KG1 (cell line): ENCODE measurements around the gene CARD14.
"Not testable (repeated sequence)": the region's sequence is repeated elsewhere in the genome, so short reads cannot be mapped to it uniquely, and the experiment has no call there.

Source experiments
- DNase-seq: peaks from one replicate; lab custom pipeline; 2025; lab: John Stamatoyannopoulos, UW

Gene CARD14

GRCh38 chr17:80151333-80151732 is 18.5 kb upstream of the CARD14 start:
- DNase-seq, result no peak

DNA sequence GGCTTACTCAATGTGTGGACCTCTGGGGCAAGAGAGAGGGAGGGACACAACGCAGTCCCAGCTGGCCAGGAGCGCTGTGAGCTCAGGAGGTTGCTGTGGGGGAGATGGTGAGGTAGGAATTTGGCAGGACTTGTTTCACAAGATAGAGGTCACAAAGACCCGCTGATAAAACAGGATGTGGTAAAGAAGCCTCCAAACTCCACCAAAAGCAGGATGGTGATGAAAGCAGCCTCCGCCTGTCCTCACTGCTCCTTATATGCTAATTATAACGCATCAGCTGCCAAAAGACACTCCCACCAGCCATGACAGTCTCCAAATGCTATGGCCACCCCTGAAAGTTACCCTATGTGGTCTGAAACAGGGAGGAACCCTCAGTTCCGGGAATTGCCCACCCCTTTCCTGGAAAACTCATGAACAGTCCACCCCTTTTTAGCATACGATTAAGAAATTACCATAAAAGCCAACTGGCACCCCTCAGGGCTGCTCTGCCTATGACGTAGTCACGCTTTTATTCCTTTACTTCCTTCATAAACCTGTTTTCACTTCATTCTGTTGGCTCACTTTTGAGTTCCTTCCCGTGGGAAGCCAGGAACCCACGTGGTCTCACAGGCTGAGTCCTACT is 17.6 kb upstream of the CARD14 start:
- DNase-seq, result no peak

- no peak for DNase-seq
These were observed 16.8 kb upstream of the CARD14 start for GRCh38 chr17:80153004-80153403.

DNA sequence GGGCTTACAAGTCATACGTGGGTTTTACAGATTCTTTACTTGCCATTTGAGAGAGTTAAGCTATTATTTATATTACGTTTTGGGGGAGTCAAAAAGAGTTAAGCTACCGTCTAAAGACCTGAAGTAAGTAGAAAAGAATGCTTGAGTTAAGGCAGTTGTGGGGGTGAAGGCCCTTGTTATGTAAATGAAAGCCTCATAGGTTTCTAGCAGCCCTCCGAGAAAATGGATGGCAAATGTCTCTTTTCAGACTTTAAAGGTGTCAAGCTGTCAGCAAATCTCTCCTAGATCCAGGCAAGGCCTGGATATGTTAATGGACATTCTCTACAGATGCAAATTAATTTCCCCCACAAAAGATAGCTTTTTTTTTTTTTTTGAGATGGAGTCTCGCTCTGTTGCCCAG is 15.7 kb upstream of the CARD14 start:
- DNase-seq, result no peak

DNA sequence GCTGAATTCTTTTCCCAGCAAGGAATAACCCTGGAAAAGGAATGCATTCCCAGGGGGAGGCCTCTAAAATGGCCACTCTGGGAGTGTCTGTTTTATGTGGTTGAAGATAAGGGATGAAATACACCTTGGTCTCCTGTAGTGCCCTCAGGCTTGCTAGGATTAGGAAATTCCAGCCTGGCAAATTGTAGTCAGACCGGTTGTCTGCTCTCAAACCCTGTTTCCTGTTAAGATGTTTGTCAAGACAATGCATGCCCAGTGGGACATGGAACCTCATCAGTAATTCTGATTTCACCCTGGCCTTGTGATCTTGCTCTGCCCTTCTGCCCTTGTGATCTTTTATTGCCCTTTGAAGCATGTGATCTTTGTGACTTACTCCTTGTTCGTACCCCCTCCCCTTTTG is 14.2 kb upstream of the CARD14 start:
- not testable (repeated sequence) for DNase-seq

DNA sequence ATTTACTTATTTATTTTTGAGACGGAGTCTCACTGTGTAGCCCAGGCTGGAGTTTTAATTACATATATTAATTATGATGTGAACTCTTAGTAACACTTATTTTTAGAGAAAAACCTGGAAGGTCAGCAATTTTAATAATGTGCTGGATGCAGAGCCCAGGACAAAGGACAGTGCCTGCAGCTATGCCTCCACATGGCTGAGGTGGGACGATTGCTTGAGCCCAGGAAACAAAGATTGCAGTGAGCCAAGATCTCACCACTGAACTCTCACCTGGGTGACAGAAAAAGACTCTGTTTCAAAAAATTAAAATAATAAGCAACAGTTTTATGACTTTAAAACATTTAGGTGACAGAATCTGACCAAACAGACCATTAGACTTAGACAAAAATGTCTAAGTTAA is 11.0 kb upstream of the CARD14 start:
- DNase-seq, result no peak

- DNase-seq, result no peak
These were observed 9.3 kb upstream of the CARD14 start for GRCh38 chr17:80160536-80160935.

- DNase-seq, result no peak
These were observed 6.5 kb upstream of the CARD14 start for GRCh38 chr17:80163336-80163735.

DNA sequence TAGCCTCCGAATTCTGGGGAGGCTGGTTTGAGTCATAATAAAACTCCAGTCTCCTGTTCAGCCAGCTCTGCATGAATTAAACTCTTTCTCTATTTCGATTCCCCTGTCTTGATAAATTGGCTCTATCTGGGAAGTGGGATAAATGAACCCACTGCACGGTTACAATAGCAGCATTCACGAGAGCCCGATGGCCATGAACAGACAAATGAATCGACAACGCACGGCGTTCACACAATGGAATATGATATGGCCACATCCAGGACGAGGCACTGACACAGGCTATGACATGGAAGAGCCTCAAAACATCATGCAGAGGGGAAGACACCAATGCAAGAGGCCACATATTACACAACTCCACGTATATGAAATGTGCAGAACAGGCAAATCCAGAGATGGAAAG is 5.6 kb upstream of the CARD14 start:
- no peak for DNase-seq

DNA sequence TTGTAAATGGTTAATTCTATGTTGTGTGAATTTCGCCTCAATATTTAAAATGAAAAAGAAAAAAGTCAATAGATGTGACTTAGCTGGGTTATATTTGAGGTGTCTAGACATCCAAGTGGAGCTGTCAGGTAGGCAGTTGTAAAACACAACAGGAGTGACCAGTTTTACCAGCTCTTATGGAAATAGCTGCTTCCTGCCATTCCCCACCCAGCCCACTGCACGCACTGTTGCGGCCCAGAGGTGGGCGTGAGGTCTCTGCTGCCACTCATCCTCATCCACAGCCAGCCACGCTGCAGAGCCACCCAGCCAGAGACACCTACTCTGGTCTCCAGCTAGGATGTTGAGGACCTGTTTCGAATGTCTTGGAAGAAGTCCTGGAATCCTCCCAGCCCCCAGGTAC is 3.4 kb upstream of the CARD14 start:
- DNase-seq, result no peak

DNA sequence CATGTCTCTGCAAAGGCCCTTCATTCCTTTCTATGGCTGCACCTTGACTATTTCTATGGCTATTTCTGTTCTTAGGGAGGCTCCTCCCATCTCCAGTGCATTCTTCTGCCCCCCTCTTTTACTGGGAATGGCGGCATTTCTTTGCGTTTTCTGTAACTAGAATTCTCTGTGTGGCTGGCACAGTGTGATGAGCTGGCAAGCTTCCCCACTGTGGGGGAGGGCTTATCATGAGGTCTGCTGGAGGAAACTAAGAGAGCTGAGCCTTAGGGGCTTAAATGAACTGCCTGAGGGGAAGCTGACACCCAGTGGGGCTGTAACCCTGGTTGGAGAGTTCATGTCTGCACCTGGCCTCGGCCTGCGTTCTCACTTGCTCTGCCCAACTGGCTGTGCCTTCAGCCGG is 1.5 kb upstream of the CARD14 start:
- no peak for DNase-seq

- no peak for DNase-seq
These were observed 723 bp upstream of the CARD14 start for GRCh38 chr17:80169107-80169506.

GRCh38 chr17:80171681-80172080 is 1.9 kb downstream of the CARD14 start:
- no peak for DNase-seq

DNA sequence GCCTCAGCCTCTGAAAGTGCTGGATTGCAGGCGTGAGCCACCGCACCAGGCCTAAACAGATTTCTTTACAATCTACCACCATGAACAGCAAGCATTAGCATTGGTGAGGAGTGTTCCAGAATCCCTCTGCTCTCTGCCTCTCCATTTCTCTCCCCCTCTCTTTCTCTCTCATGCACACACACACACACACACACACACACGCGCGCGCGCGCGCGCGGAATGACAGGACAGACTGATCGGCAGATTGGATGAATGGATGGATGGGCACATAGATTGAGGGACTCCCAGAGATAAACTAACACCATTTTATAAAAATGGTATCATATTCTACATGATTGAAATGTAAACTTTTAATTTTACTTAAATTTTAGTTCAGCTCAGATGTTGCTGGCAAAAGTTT is 3.3 kb downstream of the CARD14 start:
- no peak for DNase-seq

DNA sequence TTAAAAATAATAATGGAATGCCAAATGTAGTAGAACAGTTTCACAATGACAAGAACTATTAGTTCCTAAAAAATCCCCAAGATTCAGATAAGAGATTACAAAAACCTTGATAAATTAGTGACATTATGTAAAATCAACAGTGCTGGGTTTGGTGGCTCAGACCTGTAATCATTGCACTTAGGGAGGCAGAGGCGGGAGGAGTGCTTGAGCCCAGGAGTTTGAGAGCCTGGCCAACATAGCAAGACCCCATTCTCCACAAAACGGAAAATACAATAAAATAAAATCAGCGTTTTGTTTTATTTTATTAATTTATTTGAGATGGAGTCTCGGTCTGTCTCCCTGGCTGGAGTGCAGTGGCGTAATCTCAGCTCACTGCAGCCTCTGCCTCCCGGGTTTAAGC is 4.1 kb downstream of the CARD14 start:
- DNase-seq, result no peak

GRCh38 chr17:80176757-80177156 is 6.9 kb downstream of the CARD14 start:
- no peak for DNase-seq

GRCh38 chr17:80177986-80178595 is 8.3 kb downstream of the CARD14 start:
- no peak for DNase-seq

GRCh38 chr17:80180192-80180591 is 10.4 kb downstream of the CARD14 start:
- DNase-seq, result no peak

DNA sequence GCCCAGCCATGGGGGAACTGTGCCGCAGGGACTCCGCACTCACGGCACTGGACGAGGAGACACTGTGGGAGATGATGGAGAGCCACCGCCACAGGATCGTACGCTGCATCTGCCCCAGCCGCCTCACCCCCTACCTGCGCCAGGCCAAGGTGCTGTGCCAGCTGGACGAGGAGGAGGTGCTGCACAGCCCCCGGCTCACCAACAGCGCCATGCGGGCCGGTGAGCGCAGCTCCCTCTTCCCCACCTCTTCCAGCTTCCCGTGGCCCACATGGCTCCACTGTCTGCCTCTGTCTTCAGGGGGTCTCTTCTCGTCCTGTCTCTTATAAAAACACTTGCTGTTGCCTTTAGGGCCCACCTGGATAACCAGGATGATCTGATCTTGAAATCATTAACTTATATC is 11.6 kb downstream of the CARD14 start:
- no peak for DNase-seq

DNA sequence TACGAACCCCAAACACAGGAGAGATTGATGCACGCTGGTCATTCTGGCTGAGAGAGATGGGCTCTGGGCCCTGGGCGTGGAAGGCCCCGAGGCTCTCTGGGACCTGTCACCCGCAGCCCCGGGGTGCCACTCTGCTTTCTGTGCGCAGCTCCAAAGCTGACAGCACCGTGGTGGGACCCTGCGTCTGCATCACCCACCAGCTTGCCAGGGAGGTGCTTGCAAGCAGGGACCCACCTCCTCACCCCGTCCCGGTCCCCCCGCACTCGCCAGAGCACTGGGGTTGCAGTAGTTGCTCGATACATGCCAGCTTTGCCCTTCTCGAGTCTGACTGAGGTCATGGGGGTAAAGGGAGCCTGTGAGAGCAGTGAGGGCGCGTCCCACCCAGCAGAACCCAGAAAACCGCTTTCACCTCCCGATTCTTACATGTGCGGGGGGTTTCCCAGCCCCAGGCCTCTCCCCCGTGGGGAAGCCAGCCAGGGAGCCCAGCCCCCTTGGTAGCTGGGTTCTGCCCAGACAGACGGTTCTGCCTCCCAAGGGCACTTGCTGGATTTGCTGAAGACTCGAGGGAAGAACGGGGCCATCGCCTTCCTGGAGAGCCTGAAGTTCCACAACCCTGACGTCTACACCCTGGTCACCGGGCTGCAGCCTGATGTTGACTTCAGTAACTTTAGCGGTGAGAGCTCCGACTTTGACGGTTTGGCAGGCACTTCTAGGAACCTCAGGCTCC is 12.5 kb downstream of the CARD14 start:
- DNase-seq, result no peak

GRCh38 chr17:80182845-80183223 is 13.0 kb downstream of the CARD14 start:
- no peak for DNase-seq

GRCh38 chr17:80183581-80184422 is 14.0 kb downstream of the CARD14 start:
- DNase-seq, result no peak

DNA sequence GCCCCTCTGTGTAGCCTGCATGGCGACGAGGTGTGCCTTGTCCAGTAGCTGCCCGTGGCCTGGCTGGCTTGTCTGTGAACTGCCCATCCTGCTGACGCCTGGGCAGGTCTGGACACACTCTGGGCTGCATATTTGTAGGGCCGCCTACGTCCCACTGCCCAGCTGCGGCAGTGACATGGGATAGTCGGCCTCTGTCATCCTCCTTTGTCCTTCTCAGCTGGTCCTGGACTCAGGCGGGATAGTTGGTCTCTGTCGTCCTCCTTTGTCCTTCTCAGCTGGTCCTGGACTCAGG is 14.5 kb downstream of the CARD14 start:
- DNase-seq, result no peak
